NCI-H1436 treated with DMSO at 0.1 percent for 48 hours (cell line): ENCODE measurements around the gene PROCA1.
"Not testable (repeated sequence)": the region's sequence is repeated elsewhere in the genome, so short reads cannot be mapped to it uniquely, and the experiment has no call there.

Experiments
- DNase-seq: peaks from one replicate; lab custom pipeline; 2025; lab: John Stamatoyannopoulos, UW

PROCA1 gene

DNA sequence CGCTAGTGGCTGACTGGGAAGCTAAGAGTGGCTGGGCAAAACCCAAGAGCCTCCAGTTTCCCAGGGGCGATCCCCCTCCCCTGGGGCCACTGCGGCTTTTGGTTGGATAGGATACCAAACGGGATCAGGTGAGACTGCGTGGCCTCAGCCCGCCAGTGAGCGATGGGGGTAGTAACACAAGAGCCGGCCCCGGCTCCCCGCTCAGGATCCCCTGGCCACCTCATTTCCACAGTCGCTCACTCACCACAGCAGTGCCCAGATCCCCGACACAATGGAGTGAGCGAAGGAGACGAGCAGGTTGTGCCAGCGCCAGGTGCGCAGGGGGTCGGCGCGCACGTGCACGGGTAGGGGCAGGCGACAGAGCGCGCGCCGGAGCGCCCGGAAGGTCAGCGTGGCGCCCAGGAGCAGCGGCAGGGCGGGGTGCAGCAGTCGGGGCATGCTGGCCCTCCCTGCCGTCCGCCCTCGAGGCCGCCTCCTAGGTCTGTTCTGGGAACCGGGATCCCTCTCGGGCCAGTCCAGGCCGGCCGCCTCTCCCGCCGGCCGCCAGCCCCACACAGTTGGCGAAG is 14.1 kb upstream of the PROCA1 start:
- DNase-seq, result peak; percentile 60

DNA sequence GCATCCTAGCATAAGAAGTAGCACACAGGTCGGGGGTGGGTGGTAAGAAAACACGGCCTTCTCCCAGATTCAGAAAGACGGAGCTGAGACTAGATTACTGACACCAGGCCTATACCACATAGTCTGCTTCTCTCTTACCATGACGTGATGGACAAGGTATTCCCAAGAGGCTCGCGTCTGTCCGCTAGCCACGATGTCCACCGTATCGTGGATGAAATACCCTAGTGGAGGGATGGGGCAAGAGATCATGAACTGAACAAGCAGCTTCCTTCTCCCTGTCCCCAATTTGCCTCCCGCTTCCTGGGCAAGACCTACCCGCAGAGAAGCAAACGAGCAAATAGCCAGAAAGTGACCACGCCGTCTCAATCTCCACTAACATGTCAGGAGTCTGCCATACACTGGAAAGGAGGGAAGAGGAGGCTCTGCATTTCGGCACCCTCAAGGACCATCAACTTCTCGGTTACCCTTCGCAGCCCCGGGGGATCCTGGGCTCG is 13.5 kb upstream of the PROCA1 start:
- DNase-seq, result no peak

DNA sequence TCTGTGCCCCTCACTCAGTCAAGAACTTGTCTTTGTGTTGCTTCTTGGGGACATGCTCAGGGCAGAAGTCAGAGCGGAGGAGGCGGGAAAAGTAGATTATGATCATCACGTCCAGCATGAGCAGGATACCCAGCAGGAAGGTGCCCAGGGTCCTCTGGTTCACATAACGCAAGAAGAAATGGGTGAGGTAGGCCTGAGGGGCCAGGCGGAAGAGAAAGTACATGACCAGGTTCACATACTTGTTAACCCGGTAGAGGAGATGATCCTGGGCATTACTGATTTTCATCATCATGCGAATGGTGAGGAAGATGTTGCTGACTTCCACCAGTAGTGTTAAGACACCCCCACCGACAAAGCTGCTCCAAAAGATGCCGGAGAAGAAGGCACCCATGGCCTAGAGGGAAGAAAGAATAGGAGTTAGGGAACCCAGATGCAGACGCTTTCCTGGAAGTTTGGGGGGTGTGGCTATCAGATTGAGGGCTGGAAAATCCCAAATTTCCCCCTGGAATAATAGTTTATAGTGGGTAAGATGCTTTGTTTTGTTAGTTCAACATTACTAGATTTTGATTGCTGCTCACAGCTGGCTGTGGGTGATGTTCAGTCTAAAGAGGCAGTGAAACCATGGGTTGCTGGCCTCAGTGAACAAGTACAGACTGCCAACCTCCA is 12.9 kb upstream of the PROCA1 start:
- DNase-seq, result no peak

DNA sequence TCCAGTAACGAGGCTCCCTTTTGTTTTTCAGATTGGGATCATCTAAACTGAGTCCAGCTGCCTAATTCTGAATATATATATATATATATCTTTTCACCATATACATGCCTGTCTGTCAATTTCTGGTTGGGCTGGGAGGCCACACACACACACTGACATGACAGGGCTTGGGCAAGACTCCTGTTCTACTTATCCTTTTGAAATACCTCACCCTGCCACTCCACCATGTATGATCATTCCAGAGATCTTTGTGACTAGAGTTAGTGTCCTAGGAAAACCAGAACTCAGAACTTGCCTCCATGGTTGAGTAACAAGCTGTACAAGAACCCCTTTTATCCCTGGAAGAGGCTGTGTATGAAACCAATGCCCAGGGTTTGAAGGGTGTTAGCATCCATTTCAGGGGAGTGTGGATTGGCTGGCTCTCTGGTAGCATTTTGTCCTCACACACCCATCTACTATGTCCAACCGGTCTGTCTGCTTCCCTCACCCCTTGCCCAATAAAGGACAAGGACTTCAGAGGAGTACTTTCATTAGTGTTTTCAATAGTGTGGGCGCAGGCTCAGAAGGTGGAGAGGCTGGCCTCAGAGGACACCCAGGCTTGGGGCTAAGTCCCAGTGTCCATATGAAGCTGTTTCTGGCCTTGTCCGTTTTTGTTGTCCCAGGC is 12.3 kb upstream of the PROCA1 start:
- DNase-seq, result not testable (repeated sequence)

DNA sequence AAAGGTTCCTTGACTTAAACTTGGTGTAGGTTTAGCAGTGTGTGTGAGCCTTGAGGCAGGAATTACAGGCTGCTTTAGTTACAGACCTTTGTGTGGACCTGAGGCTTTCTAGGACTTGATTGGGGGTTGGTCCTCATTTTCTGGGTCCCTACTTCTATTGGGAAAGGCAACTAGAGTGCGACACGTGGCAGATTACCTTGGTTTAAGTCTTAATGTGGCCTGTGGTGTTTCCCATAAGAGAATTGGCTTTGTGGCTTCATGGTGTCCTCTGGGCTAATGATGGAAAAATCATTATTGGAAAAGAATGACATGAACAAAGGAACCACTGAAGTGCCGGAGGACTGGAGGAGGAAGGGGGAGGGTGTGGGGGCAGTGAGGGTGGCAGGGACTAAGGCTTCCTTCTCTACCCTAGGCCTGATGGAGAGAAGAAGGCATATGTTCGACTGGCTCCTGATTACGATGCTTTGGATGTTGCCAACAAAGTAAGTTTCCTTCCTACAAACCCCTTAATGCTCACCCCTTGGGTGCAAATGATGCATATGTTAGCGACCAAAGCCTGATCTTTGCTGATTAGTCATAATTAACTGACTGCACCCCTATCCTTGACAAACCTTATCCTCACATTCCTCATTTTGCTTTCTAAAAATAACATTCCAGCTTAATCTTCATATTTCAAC is 11.6 kb upstream of the PROCA1 start:
- no peak for DNase-seq

DNA sequence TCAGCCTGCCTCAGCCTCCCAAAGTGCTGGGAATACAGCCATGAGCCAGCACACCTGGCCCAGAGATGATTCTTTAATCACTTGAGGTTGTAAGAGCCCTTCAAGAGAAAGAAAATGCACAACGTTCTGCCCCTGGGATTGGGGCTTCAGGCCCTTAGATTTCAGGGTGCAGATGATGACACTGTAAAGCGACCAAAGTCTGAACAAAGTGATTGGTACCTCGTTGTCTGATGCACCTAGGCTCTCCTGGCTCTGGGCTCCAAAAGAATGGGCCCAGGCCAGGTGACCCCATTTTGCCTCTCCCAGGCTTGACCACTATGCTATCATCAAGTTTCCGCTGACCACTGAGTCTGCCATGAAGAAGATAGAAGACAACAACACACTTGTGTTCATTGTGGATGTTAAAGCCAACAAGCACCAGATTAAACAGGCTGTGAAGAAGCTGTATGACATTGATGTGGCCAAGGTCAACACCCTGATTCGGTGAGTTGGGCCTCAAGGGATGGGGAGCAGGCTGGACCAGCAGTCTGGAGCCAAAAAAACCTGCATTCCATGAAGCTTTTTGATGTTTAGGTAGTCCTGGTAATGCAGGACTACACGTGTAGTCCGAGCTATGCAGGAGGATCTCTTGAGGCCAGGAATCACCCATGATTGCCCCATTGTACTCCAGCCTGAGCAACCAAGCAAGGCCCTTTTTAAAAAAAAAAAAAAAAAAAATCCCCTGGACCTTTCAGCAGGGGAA is 10.9 kb upstream of the PROCA1 start:
- no peak for DNase-seq

DNA sequence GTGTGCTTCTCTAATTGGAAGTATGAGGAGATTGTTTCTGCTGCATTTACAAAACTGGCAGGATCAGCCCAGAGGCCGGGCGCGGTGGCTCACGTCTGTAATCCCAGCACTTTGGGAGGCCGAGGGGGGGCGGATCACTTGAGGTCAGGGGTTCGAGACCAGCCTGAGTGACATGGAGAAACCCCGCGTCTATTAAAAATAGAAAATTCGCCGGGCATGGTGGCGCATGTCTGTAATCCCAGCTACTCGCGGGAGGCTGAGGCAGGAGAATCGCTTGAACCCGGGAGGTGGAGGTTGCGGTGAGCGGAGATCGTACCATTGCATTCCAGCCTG is 9.3 kb upstream of the PROCA1 start:
- DNase-seq, result not testable (repeated sequence)

DNA sequence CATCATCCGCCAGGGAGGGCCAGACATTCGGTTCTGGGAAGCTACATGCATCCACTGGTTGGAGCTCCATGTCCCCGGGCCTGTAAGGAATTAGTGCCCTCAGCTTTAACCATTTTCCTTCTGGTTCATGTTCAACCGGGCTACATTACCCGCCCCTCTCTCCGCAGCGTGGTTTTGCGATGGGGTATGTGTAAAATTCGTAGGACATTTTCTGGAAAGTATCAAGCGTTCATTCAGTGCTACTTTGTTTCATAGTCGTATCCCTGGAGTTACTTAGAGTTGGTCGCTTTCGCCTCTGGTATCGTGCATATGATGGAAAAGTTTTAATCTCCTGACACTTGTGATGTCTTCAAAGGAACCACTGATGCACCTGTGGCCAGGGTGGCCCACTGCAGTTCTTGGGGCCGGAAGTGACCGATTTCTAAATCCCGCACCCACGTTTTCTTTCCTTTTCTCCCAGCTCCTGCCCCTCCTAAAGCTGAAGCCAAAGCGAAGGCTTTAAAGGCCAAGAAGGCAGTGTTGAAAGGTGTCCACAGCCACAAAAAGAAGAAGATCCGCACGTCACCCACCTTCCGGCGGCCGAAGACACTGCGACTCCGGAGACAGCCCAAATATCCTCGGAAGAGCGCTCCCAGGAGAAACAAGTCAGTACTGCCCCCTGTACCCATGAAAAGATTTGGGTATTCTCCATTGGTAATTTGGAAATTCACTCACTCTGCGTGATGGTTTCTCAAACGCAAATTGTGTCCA is 8.7 kb upstream of the PROCA1 start:
- DNase-seq, result no peak

DNA sequence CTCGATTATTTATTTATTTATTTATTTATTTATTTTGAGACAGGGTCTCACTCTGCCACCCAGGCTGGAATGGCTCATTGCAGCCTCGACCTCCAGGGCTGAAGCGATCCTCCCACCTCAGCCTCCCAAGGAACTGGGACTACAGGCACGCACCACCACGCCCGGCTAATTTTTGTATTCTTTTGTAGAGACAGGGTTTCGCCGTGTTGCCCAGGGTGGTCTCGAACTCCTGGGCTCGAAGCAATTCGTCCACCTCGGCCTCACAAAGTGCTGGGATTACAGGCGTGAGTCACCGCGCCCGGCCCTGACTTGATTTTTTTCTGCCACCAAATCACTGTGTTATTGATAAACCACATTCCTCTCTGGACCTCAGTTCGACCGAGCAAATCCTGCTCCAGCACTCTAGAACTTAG is 7.3 kb upstream of the PROCA1 start:
- no peak for DNase-seq

DNA sequence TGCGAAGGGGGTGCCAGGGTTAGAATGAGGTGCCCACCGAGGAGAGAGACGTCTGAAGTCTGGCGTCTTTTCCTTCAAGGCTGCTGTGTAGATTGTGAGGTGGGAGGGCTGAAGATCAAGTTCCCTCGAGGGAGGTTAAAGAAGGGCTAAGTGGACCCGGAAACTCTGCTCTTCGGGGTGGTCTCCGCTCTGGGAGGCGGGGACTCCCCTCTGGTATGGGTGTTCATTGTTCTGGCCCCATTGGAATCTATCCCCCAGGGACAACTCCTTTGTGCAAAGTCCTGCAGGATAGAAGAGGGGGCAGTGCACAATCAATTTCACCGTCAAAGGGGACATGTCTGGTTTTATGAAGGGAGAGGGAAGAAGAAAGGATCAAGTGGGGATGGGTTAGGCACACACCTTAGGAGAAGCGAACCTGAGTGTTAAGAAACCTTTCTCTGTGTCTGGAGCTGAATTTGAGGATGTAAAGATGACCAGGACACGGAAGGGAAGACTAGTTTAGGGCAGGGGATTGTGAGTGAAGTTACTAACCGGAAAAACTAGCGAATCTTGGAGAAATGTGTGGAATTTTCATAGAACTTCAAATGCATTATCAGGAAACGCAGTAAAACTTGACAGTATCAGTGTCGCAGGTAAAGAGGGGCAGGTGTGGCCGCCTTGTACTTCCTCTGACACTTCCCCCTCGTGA is 6.8 kb upstream of the PROCA1 start:
- no peak for DNase-seq

DNA sequence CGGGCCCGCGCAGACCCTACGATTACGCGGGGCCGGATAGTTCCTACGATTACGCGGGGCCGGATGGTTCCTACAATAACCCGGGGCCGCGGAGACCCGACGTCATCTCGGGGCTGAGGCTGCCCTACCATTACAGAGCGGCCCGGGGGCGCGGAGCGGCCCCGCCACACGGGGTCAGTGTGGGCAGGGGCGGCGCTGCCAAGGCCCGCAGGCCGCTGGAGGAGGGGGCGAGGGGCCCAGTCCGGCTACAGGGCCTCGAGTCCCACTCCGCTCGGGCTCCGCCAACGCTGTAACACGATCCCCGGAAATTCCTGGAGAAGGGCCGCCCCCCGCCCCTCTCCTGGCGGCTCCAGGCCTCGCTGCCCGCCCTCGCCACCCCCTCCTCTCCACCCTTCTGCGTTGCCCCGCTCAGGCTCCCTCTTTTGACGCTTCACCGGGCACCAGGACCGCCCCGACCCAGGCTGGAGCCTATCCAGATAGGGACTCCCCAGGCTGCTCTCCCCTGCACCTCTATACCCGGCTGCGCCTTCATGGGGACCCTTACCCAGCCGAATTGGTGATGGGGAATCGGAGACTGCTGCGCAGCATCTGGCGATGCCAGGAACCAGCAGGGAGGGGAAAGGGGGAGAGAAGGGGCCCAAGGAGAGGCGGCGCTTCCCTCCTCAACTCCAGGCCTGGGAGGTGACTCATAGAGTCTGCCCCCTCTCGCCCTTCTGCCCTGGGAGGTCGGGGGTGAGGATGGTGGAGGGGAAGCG is 6.1 kb upstream of the PROCA1 start, which contains the start of gene RAB34:
RAB34 (minus strand) TSS at position 291 of the 755 bp plus-strand sequence. CDS start 602 bp downstream, outside the sequence.
- DNase-seq, result no peak

DNA sequence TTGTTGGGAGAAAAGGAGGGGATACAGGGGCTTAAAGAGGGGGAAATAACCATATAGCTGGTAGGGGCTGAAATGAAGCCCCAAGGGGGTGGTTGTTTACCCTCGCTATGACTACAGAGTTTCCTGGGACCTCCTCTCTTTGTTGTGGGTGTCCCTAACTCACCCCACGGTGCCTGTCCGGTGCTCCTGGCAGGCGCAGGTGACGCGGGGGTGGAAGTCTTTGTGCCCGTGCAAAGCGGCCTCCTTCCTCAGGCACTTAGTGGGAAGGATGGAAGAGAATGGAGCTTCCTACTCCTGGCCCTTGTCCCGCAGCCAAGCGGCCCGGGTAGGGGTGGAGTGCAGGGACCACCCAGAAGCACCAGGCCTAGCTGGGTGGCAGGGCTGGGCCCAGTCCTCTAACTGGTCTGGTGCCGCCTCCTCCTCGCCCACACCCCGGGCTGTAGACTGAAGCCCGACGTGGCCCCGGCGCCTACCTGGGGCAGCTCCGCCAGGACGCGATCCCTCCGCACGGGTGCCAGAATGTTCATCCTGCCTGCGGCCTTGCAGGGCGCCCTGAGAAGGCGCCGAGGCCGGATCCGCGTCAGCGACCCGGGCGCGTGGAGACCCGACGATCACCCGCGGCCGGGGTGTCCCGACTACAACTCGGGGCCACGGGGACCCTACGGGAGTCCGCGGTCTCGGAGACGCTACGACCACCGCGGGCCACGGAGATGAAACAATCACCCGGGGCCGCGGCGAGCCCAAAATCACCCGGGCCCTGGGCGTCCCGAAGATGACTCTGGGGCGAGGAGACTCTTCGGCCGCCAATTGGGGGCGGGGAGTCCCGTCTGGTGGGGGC is 5.3 kb upstream of the PROCA1 start:
- no peak for DNase-seq

DNA sequence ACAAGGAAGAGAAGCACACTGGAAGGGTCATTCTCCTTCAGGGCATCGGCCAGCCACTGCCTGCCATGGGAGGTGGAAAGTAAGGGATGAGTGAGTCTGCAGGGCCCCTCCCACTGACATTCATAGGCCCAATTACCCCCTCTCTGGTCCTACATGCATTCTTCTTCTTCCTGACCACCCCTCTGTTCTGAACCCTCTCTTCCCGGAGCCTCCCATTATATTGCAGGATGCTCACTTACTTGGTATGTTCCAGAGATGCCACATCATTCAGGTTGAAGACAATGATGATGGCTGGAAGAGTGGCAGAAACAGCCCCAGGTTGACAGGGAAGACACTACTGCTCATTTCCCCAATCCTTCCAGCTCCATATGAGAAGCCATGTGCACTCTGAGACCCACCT is 3.5 kb upstream of the PROCA1 start:
- no peak for DNase-seq

DNA sequence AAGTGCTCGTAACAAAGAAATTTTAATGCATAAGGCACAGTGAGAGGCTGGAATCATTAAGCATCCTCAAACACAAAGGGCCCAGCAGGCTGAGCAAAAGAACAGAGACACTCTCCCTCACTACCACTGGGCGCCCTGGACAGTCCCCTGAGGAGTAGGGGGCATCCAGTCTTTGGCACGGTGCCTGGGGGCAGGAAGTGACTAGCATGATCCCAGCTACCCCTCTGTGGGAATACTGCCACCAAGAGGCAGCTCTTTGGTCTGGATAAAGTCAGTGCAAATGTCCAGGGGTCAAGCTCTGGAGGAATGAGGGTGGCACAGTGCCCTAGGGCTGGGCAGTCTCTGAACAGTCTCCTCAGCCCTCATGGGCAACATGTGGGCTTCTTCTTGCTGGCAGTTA is 2.6 kb upstream of the PROCA1 start:
- no peak for DNase-seq

DNA sequence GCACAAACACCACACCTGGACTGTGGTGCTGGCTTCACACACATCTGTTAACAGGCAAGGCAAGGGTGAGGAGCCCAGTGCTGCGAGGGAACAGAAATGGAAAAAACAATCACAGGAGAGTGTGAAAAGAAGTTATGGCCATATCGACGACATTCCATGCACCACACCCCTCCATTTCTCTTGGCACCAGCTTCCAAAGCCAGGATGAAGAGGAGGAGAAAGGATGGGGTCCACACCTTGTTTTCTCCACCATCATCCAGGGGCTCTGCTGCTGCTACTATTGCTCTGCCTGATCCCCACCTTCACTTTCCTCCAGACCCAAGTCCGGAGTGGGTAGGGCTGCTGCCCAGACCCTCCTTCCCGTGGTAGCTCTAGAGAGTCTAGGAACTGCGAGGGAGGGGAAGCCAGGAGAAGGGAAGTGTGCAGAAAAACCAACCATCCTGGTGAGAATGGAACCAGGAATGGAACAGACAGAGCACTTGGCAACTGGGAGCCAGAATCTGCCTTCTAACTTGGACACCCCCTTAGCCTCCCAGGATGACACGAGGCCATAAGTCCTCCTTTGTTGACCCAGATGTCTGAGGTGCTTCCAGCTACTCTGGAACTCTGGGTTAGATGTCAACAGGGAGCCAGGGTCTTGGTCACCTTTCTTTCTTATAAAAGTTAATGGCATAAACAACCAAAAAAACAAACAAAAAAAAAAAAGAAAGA is 1.2 kb upstream of the PROCA1 start:
- no peak for DNase-seq

DNA sequence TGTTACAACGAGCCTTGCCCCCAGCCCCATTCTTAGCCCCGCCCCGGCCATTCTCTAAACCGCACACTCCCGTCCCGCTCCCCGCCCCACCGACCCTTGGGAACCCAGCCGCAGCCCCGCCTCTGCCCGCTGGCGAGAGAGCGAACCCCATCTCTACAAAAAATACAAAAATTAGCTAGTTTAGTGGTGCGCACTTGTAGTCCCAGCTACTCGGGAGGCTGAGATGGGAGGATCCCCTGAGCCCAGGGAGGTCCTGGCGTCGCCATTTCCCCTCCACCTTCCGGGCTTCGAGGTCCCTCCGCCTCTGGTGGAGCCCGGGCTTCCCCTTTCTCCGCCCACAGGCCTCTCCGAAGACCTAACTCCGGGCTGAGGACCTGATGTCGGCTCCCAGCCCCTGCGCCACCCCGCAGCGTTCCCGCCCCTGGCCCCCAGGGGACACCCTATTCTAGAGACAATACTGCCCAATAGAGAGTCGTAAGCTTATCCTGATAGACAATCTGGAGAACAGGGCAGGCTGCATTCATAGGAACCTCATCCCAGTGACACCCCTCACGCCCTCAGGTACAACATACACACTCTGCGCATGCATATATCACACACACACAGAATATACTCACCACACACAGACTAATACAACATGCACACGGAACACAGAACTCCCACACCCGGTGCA is 480 bp upstream of the PROCA1 start:
- DNase-seq, result no peak

DNA sequence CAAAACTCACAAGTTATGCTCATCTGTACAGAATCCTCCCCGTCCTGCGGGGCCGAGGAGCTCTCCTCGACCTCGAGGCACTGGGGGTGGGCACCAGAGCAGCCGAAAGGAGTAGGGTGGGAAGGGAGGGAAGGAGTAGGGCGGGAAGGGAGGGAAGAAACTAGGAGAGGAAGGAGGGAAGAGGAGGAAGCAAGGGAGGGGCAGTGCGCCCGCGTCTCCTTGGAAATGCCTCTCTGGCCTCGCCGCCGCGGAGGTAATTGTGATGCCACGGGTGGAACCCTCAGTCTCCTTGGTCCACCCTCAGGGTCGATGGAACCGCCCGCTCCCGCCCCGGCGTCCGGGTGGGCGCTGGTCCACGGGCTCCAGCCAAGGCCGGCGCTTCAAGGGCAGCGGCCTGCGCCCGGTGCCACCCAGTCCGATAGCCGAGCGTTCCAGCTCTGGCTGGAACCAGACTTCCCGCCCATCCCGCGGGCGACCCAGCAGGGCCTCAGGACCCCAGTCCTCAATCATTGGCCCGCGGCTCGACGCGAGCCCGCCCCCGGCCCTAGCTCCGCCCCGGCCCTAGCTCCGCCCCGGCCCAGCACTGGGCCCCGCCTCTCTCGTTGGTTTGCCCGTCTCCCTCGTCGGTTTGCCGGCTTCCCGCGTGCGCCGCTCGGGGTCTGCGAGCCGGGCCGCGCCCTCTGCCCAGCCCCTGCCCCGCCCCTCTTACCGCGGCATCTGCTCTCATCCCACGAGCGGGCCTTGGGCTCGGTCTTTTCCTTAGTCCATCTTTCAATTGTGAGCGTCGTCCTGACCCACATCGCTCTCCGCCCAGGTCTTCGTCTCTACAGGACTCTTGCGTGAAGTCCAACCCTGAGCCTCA is 596 bp downstream of the PROCA1 start:
- peak; percentile 67 for DNase-seq
